Measurements from ENCODE around the gene PHYKPL. TPM values are rescaled to one million over a fixed set of nuclear protein-coding genes. Genes with fewer than 3 reads are reported as not detected.
A peak's percentile ranks its signal among the peaks of the same experiment; 100 is the strongest.

PHYKPL gene
- total RNA-seq, 3 donors from 2014 or later (not counting 1 experiment from before 2014, with no cell fraction given), result 111 to 134 (median 131) TPM

GRCh38 chr5:178250263-178250662, 17.7 kb upstream of the PHYKPL start:
- peaks cover 0 to 3% of the 10 kb centered on the region in 2 donors for H3K9me3 Mint-ChIP-seq
- TF ChIP-seq CTCF (IDR thresholded peaks at IDR 0.05), result no peak
- Histone ChIP-seq H3K27me3 (ENCODE audit: control insufficient read depth, insufficient read depth, low read length) (no peaks in the 10 kb centered on the region), H3K27ac (ENCODE audit: low read length) (no peak overlapping the region), H3K4me1 (ENCODE audit: control insufficient read depth, insufficient read depth, low read length) (peaks cover 59% of the 10 kb centered on the region), H3K36me3 (ENCODE audit: control insufficient read depth, insufficient read depth, low read length) (no peaks in the 10 kb centered on the region), H3K9me3 (ENCODE audit: control insufficient read depth, insufficient read depth, low read length) (no peaks in the 10 kb centered on the region), H3K4me3 (ENCODE audit: low read length) (no peak overlapping the region)
- no peak overlapping the region for H3K27ac Mint-ChIP-seq
- WGBS (ENCODE audit: insufficient coverage), result 30% methylated on average over 6 of the region's 6 CpGs
- ATAC-seq (no peak), DNase-seq (no peak)
- no peaks in the 10 kb centered on the region for H3K36me3 Mint-ChIP-seq
- intact Hi-C loops (cut with micrococcal nuclease), result no loop called here
- H3K4me1 Mint-ChIP-seq, result peaks cover 17 to 30% of the 10 kb centered on the region in 2 donors
- no peak overlapping the region for H3K4me3 Mint-ChIP-seq
- peaks cover 0 to 3% of the 10 kb centered on the region in 2 donors for H3K27me3 Mint-ChIP-seq (ENCODE audit: low read depth in 2 of 2)

GRCh38 chr5:178249191-178249989, 16.8 kb upstream of the PHYKPL start:
- H3K36me3 ChIP-seq (ENCODE audit: control insufficient read depth, insufficient read depth, low read length), result no peaks in the 10 kb centered on the region
- H3K27me3 Mint-ChIP-seq (ENCODE audit: low read depth in 2 of 2), result peaks cover 0 to 3% of the 10 kb centered on the region in 2 donors
- peaks cover 0 to 3% of the 10 kb centered on the region in 2 donors for H3K9me3 Mint-ChIP-seq
- intact Hi-C loops (cut with micrococcal nuclease), result no loop called here
- no peaks in the 10 kb centered on the region for H3K27me3 ChIP-seq (ENCODE audit: control insufficient read depth, insufficient read depth, low read length)
- ATAC-seq (peak; percentile 70 to 80 (median 75)), DNase-seq (peak; percentile 52 to 70)
- TF ChIP-seq CTCF (IDR thresholded peaks at IDR 0.05), result no peak
- peak overlapping the region; percentile 66 for H3K27ac ChIP-seq (ENCODE audit: low read length)
- H3K27ac Mint-ChIP-seq, result peak overlapping the region; percentile 88 to 89
- 21% methylated on average over 13 of the region's 13 CpGs for WGBS (ENCODE audit: insufficient coverage)
- H3K4me1 Mint-ChIP-seq, result peaks cover 17 to 30% of the 10 kb centered on the region in 2 donors
- peak overlapping the region; percentile 84 for H3K4me3 Mint-ChIP-seq
- H3K4me3 ChIP-seq (ENCODE audit: low read length), result peak overlapping the region; percentile 11
- peaks cover 60% of the 10 kb centered on the region for H3K4me1 ChIP-seq (ENCODE audit: control insufficient read depth, insufficient read depth, low read length)
- H3K36me3 Mint-ChIP-seq, result no peaks in the 10 kb centered on the region
- H3K9me3 ChIP-seq (ENCODE audit: control insufficient read depth, insufficient read depth, low read length), result no peaks in the 10 kb centered on the region

- H3K27ac ChIP-seq (ENCODE audit: low read length), result peak overlapping the region; percentile 66
- peaks cover 0 to 3% of the 10 kb centered on the region in 2 donors for H3K27me3 Mint-ChIP-seq (ENCODE audit: low read depth in 2 of 2)
Observed at GRCh38 chr5:178248750-178249149, 16.1 kb upstream of the PHYKPL start.

More at GRCh38 chr5:178248750-178249149, 16.1 kb upstream of the PHYKPL start:
- H3K27me3 ChIP-seq (ENCODE audit: control insufficient read depth, insufficient read depth, low read length), result no peaks in the 10 kb centered on the region
- no peaks in the 10 kb centered on the region for H3K9me3 ChIP-seq (ENCODE audit: control insufficient read depth, insufficient read depth, low read length)
- intact Hi-C loops (cut with micrococcal nuclease), result no loop called here
- no peak for DNase-seq
- 52% methylated on average over 18 of the region's 18 CpGs for WGBS (ENCODE audit: insufficient coverage)
- peaks cover 65% of the 10 kb centered on the region for H3K4me1 ChIP-seq (ENCODE audit: control insufficient read depth, insufficient read depth, low read length)
- ATAC-seq, result no peak
- H3K36me3 Mint-ChIP-seq, result no peaks in the 10 kb centered on the region
- no peaks in the 10 kb centered on the region for H3K36me3 ChIP-seq (ENCODE audit: control insufficient read depth, insufficient read depth, low read length)
- peak overlapping the region in 1 of 2 donors; percentile 89 for H3K27ac Mint-ChIP-seq
- H3K4me3 Mint-ChIP-seq, result no peak overlapping the region
- H3K4me1 Mint-ChIP-seq, result peaks cover 17 to 30% of the 10 kb centered on the region in 2 donors
- no peak for TF ChIP-seq CTCF (IDR thresholded peaks at IDR 0.05)
- peaks cover 0 to 3% of the 10 kb centered on the region in 2 donors for H3K9me3 Mint-ChIP-seq
- peak overlapping the region; percentile 11 for H3K4me3 ChIP-seq (ENCODE audit: low read length)

Measured in natural killer cell (primary cell).